GM12873 (cell line): ENCODE measurements around the gene ACADS.

Experiments
- CTCF ChIP-seq: IDR thresholded peaks from 2 replicates; pipeline ENCODE4 v1.5.1; 2012; ENCODE audit warnings: low read depth, mild to moderate bottlenecking, moderate library complexity, low read length, control low read depth; ENCODE audit not compliant: insufficient read depth; ENCODE audit errors: missing control alignments

ACADS gene, protein sequence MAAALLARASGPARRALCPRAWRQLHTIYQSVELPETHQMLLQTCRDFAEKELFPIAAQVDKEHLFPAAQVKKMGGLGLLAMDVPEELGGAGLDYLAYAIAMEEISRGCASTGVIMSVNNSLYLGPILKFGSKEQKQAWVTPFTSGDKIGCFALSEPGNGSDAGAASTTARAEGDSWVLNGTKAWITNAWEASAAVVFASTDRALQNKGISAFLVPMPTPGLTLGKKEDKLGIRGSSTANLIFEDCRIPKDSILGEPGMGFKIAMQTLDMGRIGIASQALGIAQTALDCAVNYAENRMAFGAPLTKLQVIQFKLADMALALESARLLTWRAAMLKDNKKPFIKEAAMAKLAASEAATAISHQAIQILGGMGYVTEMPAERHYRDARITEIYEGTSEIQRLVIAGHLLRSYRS

DNA sequence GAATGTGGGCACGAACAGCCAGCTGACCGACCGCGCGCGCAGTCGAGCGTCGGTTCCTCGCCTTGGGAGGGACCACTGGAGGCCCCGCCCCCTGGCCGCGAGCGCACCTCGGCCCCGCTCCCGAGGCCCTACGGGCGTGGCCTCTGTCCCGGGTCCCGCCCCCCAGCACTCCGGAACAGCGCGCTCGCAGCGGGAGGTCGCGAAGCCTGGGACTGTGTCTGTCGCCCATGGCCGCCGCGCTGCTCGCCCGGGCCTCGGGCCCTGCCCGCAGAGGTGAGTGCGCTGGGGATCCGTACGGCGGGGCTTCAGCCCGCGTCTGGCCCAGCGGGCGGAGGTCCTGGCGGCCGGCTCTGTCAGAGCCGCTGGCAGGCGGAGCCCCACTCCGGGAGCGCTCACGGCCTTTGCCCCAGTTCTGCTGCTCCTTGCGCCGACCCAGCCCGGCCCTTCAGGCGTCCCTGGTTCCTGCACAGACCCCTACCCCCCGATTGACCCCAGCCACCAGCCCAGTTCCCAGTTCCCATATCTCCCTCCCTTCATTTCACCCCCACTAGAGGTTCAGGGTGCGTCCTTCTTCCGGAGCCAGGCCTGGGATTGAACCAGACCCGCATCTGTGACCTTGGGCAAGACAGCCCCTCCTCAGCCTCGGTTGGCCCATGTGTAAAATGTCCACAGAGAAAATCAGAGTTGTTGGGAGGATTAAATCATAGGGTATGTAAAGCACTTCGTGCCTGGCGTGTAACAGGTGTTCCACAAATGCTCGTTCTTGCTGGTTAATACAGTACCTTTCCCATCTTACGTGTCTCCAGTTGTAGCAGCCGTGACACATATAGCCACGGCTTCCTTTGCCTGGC lies at the start of gene ACADS:
Gene ACADS (plus strand): TSS at position 168 of the 851 bp plus-strand sequence. CDS start 60 bp downstream, at position 228.
- TF ChIP-seq CTCF, result no peak

GRCh38 chr12:120677765-120678473 lies 47.7 kb upstream of the ACADS start:
- TF ChIP-seq CTCF, result no peak

DNA sequence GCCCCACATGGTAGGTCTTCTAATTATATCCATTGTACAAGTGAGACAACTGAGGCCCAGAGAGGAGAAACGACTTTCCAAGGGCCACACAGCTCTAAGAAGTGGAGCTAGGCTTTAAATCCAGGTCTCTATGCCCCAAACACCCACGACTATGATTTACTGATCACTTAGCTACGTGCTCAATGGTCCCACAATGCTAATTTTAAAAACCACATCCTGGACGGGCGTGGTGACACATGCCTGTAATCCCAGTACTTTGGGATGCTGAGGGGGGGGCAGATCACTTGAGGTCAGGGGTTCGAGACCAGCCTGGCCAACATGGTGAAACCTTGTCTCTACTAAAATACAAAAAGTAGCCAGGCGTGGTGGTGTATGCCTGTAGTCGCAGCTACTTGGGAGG lies 47.1 kb upstream of the ACADS start:
- no peak for TF ChIP-seq CTCF

GRCh38 chr12:120680165-120680738 lies 45.4 kb upstream of the ACADS start:
- TF ChIP-seq CTCF, result no peak

DNA sequence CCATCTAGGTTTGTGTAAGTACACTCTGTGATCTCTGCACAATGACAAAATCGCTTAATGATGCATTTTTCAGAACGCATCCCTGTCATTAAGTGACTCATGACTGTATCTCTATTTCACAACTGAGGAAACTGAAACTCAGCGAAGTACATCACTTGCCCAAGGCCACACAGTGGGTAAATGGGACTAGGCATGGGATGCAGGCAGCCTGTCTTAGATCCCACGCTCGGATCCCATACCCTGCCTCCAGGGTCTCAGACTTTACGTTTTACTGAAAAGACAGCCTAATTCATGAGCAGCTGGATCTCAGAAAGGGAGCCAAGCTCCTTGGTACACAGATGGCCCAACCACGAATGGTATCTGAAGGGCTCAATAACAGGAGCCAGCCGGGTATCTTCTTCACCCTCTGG lies 41.1 kb upstream of the ACADS start:
- no peak for TF ChIP-seq CTCF

DNA sequence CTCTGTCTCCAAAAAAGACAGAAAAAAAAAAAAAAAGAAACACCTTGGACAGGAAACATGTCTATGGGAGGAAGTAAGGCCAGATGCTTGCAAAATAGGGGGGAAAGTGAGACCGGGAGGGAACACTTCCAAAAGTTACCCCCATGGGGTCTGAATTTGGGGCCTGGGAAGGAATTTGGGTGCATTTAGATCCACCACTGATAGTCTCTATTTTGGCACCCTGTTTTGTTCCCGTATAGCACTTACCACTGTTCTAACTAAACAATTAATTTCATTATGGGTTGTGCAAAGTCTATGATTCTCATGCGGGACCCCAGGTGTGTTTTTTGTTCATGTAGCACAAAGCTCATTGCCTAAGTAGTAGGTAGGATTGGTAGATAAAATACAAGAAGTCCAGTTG lies 40.1 kb upstream of the ACADS start:
- no peak for TF ChIP-seq CTCF

DNA sequence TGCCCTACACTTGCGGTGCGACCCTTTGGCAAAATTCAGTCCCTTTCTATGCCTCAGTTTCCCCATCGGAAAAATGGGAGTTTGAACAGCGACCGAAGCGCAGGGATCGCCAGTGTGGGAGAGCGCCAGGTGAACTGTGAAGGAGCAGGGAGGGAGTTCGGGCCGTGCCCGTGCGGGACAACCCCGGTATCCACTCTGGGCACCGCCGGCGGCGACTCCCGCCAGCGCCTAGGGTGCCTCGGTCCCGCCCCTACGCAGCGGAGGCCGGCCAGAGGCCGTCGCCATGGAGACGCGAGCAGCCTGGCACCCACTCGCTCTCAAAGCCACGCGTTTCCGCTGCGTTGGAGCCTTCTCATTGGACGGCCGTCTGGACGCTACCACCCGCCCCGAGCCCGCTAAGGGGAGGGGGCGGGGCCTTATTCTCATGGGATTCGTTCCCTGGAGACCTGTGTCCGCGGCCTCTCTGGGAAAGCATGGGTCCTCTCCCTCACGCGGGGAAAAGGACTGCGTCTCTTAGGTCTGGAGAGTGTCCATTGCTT lies 39.4 kb upstream of the ACADS start:
- TF ChIP-seq CTCF, result no peak
